ENCODE data around the gene KDM4B. TPM values are rescaled to one million over a fixed set of nuclear protein-coding genes. Genes with fewer than 3 reads are reported as not detected.

The KDM4B gene
- total RNA-seq, 6 experiments from 2014 or later: 17.0 to 27.2 (median 20.3) TPM

DNA sequence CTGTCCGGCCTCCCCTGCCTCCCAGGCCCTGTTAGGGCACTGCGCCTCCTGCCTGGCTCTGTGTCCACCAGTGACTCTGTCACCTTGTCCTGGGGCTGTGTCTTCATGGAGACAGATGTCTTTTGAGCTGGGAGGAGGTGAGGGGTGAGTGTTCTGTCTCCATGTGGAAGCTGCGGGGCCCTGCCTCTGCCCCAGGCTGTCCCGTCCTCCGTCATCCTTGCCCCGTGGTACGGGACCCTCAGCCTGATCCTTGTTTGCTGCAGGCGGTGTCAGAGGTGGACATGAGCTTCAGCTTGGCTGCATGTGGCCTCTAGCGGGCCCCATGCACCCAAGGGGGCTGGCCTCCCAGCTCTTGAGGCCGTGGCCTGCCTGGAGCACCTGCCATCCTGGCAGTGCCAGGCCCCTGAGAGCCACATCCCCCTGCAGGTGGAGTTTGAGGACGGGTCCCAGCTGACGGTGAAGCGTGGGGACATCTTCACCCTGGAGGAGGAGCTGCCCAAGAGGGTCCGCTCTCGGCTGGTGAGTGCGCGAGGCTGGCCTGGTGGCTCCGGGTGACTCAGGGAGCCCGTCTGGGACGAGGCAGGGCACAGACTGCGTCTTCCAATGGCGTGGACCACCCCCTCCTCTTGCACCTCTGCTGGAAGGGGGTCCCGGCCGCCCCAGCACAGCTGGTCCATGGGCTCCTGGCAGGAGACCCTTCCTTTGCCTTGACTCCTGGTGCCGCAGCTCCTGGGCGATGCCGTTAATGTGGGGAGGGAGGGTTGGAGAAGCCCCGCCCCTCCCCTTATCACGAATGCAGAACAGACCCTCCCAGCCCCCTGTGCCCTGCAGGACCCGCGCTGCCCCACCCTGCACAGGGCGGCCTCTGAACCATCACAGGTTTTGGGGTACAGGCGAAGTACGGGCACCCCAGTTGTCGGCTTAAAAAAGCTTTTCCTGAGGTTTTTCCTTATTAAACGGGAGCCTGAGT, 181.3 kb downstream of the KDM4B start:
- H3K4me3 Mint-ChIP-seq: no peak overlapping the region
- DNase-seq: no peak
- no peak overlapping the region for H3K27ac Mint-ChIP-seq
- H3K27me3 Mint-ChIP-seq (ENCODE audit: insufficient read depth): peaks cover 8% of the 10 kb centered on the region
- H3K4me1 Mint-ChIP-seq (ENCODE audit: low read depth): no peaks in the 10 kb centered on the region; the same call in 1 of the 2 replicates
- H3K36me3 Mint-ChIP-seq (ENCODE audit: low read depth): peaks cover 6% of the 10 kb centered on the region
- no peaks in the 10 kb centered on the region for H3K9me3 Mint-ChIP-seq
- TF ChIP-seq, protein P1, sequence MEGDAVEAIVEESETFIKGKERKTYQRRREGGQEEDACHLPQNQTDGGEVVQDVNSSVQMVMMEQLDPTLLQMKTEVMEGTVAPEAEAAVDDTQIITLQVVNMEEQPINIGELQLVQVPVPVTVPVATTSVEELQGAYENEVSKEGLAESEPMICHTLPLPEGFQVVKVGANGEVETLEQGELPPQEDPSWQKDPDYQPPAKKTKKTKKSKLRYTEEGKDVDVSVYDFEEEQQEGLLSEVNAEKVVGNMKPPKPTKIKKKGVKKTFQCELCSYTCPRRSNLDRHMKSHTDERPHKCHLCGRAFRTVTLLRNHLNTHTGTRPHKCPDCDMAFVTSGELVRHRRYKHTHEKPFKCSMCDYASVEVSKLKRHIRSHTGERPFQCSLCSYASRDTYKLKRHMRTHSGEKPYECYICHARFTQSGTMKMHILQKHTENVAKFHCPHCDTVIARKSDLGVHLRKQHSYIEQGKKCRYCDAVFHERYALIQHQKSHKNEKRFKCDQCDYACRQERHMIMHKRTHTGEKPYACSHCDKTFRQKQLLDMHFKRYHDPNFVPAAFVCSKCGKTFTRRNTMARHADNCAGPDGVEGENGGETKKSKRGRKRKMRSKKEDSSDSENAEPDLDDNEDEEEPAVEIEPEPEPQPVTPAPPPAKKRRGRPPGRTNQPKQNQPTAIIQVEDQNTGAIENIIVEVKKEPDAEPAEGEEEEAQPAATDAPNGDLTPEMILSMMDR (IDR thresholded peaks at IDR 0.05): no peak

DNA sequence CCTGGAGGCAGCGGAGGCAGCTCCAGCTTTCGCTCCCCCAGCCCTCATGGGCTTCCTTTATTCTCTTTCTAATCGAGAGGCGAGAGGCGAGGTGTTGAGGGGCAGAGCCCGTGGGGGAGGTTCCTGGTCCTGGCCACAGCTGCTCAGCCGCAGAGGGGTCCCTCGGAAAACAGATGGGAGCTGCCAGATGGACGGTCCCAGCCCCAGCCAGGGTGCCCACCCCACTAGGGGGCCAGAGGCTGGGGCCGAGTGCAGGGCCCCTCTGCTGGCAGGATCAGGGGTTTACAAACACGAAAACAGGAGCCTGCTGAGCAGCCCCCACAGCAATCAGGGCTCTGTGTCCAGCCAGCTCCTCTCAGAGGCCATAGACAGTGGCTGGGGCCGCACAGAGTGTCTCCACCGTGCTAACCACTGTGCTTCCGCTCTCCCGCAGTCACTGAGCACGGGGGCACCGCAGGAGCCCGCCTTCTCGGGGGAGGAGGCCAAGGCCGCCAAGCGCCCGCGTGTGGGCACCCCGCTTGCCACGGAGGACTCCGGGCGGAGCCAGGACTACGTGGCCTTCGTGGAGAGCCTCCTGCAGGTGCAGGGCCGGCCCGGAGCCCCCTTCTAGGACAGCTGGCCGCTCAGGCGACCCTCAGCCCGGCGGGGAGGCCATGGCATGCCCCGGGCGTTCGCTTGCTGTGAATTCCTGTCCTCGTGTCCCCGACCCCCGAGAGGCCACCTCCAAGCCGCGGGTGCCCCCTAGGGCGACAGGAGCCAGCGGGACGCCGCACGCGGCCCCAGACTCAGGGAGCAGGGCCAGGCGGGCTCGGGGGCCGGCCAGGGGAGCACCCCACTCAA, 182.2 kb downstream of the KDM4B start:
- TF ChIP-seq, protein P1 (IDR thresholded peaks at IDR 0.05): peak; percentile 24; the same call in 1 of the 2 replicates
- peaks cover 10% of the 10 kb centered on the region for H3K27me3 Mint-ChIP-seq (ENCODE audit: insufficient read depth)
- DNase-seq: no peak

DNA sequence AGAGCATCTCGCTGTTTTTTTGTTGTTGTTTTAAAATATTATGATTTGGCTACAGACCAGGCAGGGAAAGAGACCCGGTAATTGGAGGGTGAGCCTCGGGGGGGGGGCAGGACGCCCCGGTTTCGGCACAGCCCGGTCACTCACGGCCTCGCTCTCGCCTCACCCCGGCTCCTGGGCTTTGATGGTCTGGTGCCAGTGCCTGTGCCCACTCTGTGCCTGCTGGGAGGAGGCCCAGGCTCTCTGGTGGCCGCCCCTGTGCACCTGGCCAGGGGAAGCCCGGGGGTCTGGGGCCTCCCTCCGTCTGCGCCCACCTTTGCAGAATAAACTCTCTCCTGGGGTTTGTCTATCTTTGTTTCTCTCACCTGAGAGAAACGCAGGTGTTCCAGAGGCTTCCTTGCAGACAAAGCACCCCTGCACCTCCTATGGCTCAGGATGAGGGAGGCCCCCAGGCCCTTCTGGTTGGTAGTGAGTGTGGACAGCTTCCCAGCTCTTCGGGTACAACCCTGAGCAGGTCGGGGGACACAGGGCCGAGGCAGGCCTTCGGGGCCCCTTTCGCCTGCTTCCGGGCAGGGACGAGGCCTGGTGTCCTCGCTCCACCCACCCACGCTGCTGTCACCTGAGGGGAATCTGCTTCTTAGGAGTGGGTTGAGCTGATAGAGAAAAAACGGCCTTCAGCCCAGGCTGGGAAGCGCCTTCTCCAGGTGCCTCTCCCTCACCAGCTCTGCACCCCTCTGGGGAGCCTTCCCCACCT, 183.3 kb downstream of the KDM4B start:
- TF ChIP-seq, protein P1 (IDR thresholded peaks at IDR 0.05): no peak

More for the DNA sequence above, 182.2 kb downstream of the KDM4B start:
- no peak overlapping the region for H3K27ac Mint-ChIP-seq
- no peak overlapping the region for H3K4me3 Mint-ChIP-seq
- no peaks in the 10 kb centered on the region for H3K9me3 Mint-ChIP-seq
- peaks cover 6% of the 10 kb centered on the region for H3K36me3 Mint-ChIP-seq (ENCODE audit: low read depth)
- H3K4me1 Mint-ChIP-seq (ENCODE audit: low read depth): peaks cover 3% of the 10 kb centered on the region

DNA sequence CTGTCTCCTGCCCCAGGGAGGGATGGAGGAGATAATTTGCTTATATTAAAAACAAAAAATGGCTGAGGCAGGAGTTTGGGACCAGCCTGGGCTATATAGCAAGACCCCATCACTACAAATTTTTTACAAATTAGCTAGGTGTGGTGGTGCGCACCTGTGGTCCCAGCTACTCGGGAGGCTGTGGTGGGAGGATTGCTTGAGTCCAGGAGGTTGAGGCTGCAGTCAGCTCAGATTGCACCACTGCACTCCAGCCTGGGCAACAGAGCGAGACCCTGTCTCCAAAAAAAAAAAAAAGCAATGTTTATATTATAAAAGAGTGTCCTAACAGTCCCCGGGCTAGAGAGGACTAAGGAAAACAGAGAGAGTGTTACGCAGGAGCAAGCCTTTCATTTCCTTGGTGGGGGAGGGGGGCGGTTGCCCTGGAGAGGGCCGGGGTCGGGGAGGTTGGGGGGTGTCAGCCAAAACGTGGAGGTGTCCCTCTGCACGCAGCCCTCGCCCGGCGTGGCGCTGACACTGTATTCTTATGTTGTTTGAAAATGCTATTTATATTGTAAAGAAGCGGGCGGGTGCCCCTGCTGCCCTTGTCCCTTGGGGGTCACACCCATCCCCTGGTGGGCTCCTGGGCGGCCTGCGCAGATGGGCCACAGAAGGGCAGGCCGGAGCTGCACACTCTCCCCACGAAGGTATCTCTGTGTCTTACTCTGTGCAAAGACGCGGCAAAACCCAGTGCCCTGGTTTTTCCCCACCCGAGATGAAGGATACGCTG, 184.0 kb downstream of the KDM4B start:
- Mint-ChIP-seq H3K27ac (no peak overlapping the region), H3K27me3 (ENCODE audit: insufficient read depth) (peaks cover 12% of the 10 kb centered on the region), H3K36me3 (ENCODE audit: low read depth) (no peaks in the 10 kb centered on the region), H3K4me1 (ENCODE audit: low read depth) (peaks cover 8% of the 10 kb centered on the region), H3K4me3 (no peak overlapping the region), H3K9me3 (no peaks in the 10 kb centered on the region; the same call in 1 of the 2 replicates)
- TF ChIP-seq, protein P1 (IDR thresholded peaks at IDR 0.05): no peak
- no peak for DNase-seq

More for the DNA sequence above, 183.3 kb downstream of the KDM4B start:
- no peak for DNase-seq
- H3K4me1 Mint-ChIP-seq (ENCODE audit: low read depth): peaks cover 8% of the 10 kb centered on the region
- H3K4me3 Mint-ChIP-seq: no peak overlapping the region
- H3K27ac Mint-ChIP-seq: no peak overlapping the region
- peaks cover 12% of the 10 kb centered on the region for H3K27me3 Mint-ChIP-seq (ENCODE audit: insufficient read depth)
- H3K9me3 Mint-ChIP-seq: no peaks in the 10 kb centered on the region
- H3K36me3 Mint-ChIP-seq (ENCODE audit: low read depth): peaks cover under 1% of the 10 kb centered on the region; the same call in 1 of the 2 replicates

All from HFFc6 (cell line).